WERI-Rb-1 (cell line): ENCODE data around the gene AGBL3.

Source experiments
- DNase-seq: peaks from one replicate; pipeline ENCODE4 v3.0.0-alpha.2; 2020
- H3K27ac ChIP-seq: fragments of 250-450 bp; sonication (Bioruptor Pico); 2 replicates; pipeline ENCODE4 v1.5.1; 2020; ENCODE audit warnings: mild to moderate bottlenecking, moderate library complexity
- H3K27me3 ChIP-seq: fragments of 250-450 bp; sonication (Bioruptor Pico); 2 replicates; pipeline ENCODE4 v1.5.1; 2021; ENCODE audit warnings: mild to moderate bottlenecking, low read depth, moderate library complexity; ENCODE audit not compliant: insufficient read depth, severe bottlenecking
- H3K36me3 ChIP-seq: fragments of 250-450 bp; sonication (Bioruptor Pico); 2 replicates; pipeline ENCODE4 v1.5.1; 2020; ENCODE audit warnings: mild to moderate bottlenecking, moderate library complexity
- H3K4me3 ChIP-seq: 2 replicates; pipeline ENCODE4 v1.5.1; 2011; ENCODE audit warnings: low read depth, mild to moderate bottlenecking, control low read depth, low read length
- H3K9me3 ChIP-seq: fragments of 250-450 bp; sonication (Bioruptor Pico); 2 replicates; pipeline ENCODE4 v1.5.1; 2021; ENCODE audit warnings: mild to moderate bottlenecking, moderate library complexity; ENCODE audit not compliant: severe bottlenecking
- CTCF ChIP-seq: IDR thresholded peaks from 2 replicates; pipeline ENCODE4 v1.5.1; 2011; ENCODE audit warnings: low read depth, mild to moderate bottlenecking, control low read depth, inconsistent platforms, low read length

AGBL3 gene

GRCh38 chr7:135181261-135181928 lies 195.1 kb downstream of the AGBL3 start:
- TF ChIP-seq CTCF: no peak
- Histone ChIP-seq H3K9me3 (peaks cover 13% of the 10 kb centered on the region), H3K36me3 (peaks cover 13% of the 10 kb centered on the region), H3K27ac (no peak overlapping the region), H3K27me3 (no peaks in the 10 kb centered on the region), H3K4me3 (no peak overlapping the region)
- DNase-seq: no peak

GRCh38 chr7:135181929-135182678 lies 195.8 kb downstream of the AGBL3 start:
- peaks cover 13% of the 10 kb centered on the region for H3K9me3 ChIP-seq

DNA sequence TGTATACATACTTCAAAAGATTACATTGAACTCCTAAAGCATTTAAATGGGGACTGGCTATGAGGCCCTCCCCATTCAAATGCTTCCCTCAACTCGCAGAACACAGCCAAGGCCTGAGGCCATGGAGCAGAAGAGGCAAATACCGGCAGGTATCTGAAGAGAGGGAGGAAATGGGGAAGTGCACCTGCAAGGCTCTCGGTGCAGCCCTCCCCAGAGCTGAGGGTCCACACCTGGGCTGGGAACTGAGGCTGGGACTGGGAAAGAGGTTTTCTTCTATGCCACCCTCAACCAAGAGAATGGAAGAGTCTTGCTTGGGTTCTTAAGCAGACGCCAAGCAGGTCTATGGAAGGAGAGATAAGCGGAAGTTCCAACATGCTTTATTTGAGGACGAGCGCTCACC lies 197.2 kb downstream of the AGBL3 start:
- no peak overlapping the region for H3K27ac ChIP-seq
- peaks cover 20% of the 10 kb centered on the region for H3K36me3 ChIP-seq
- DNase-seq: no peak
- TF ChIP-seq CTCF: no peak
- H3K27me3 ChIP-seq: no peaks in the 10 kb centered on the region
- peaks cover 13% of the 10 kb centered on the region for H3K9me3 ChIP-seq
- H3K4me3 ChIP-seq: no peak overlapping the region

More at GRCh38 chr7:135181929-135182678, 195.8 kb downstream of the AGBL3 start:
- no peak for DNase-seq
- no peak for TF ChIP-seq CTCF
- Histone ChIP-seq H3K27ac (no peak overlapping the region), H3K27me3 (no peaks in the 10 kb centered on the region), H3K4me3 (no peak overlapping the region), H3K36me3 (peaks cover 13% of the 10 kb centered on the region)

GRCh38 chr7:135184254-135184841 lies 198.0 kb downstream of the AGBL3 start:
- no peak for TF ChIP-seq CTCF
- Histone ChIP-seq H3K36me3 (peaks cover 27% of the 10 kb centered on the region), H3K27ac (no peak overlapping the region), H3K9me3 (peaks cover 13% of the 10 kb centered on the region), H3K27me3 (no peaks in the 10 kb centered on the region), H3K4me3 (no peak overlapping the region)
- DNase-seq: no peak
